SH-SY5Y (cell line): Measurements from ENCODE around the gene AKR1E2.

Source experiments
- GATA2 ChIP-seq: IDR thresholded peaks from 2 replicates; pipeline ENCODE4 v1.6.1; 2011; ENCODE audit warnings: mild to moderate bottlenecking, low read depth, low read length
- GATA3 ChIP-seq: IDR thresholded peaks from 2 replicates; pipeline ENCODE4 v1.6.1; 2011; ENCODE audit warnings: low read depth, mild to moderate bottlenecking, low read length, moderate library complexity

Gene AKR1E2

GRCh38 chr10:4825868-4826791 lies at the start of gene AKR1E2:
Gene AKR1E2 (plus strand): TSS chr10:4826207. CDS start chr10:4826325, 118 bp downstream.
- no peak for TF ChIP-seq GATA2
- TF ChIP-seq GATA3, result no peak

GRCh38 chr10:4776234-4776638 lies 49.8 kb upstream of the AKR1E2 start:
- TF ChIP-seq GATA2, result no peak
- no peak for TF ChIP-seq GATA3

- no peak for TF ChIP-seq GATA2
- TF ChIP-seq GATA3, result no peak
Observed at GRCh38 chr10:4778761-4779160, 47.2 kb upstream of the AKR1E2 start.

GRCh38 chr10:4780091-4780490 lies 45.9 kb upstream of the AKR1E2 start:
- no peak for TF ChIP-seq GATA2
- no peak for TF ChIP-seq GATA3

- no peak for TF ChIP-seq GATA2
- TF ChIP-seq GATA3, result no peak
Observed at GRCh38 chr10:4780782-4781181, 45.2 kb upstream of the AKR1E2 start.

- TF ChIP-seq GATA2 (no peak), GATA3 (no peak)
Observed at GRCh38 chr10:4781955-4782354, 44.1 kb upstream of the AKR1E2 start.

- no peak for TF ChIP-seq GATA2
- TF ChIP-seq GATA3, result no peak
Observed at GRCh38 chr10:4784667-4785333, 41.2 kb upstream of the AKR1E2 start.

GRCh38 chr10:4786043-4786839 lies 39.8 kb upstream of the AKR1E2 start:
- TF ChIP-seq GATA2 (no peak), GATA3 (no peak)

GRCh38 chr10:4790045-4790444 lies 36.0 kb upstream of the AKR1E2 start:
- no peak for TF ChIP-seq GATA2

GRCh38 chr10:4790922-4791321 lies 35.1 kb upstream of the AKR1E2 start:
- no peak for TF ChIP-seq GATA3
- TF ChIP-seq GATA2, result no peak

GRCh38 chr10:4792381-4792780 lies 33.6 kb upstream of the AKR1E2 start:
- TF ChIP-seq GATA2 (no peak), GATA3 (no peak)

GRCh38 chr10:4801405-4801804 lies 24.6 kb upstream of the AKR1E2 start:
- no peak for TF ChIP-seq GATA3
- TF ChIP-seq GATA2, result no peak

- no peak for TF ChIP-seq GATA2
- no peak for TF ChIP-seq GATA3
Observed at GRCh38 chr10:4802711-4803487, 23.1 kb upstream of the AKR1E2 start.
